ENCODE measurements around the gene FAM9C. TPM values are rescaled to one million over a fixed set of nuclear protein-coding genes. Genes with fewer than 3 reads are reported as not detected.

Gene FAM9C
- total RNA-seq, 1 donor from 2014 or later = 0.26 TPM

GRCh38 chrX:13007519-13008188 is 36.8 kb downstream of the FAM9C start:
- DNase-seq (ENCODE audit: low spot score) = no peak

GRCh38 chrX:13005661-13006473 is 38.6 kb downstream of the FAM9C start:
- no peak for DNase-seq (ENCODE audit: low spot score)

GRCh38 chrX:13001961-13002671 is 42.3 kb downstream of the FAM9C start:
- no peak for DNase-seq (ENCODE audit: low spot score)

GRCh38 chrX:13001097-13001496 is 43.3 kb downstream of the FAM9C start:
- no peak for DNase-seq (ENCODE audit: low spot score)

- DNase-seq (ENCODE audit: low spot score) = no peak
Measured at GRCh38 chrX:13000301-13000811, 44.1 kb downstream of the FAM9C start.

- no peak for DNase-seq (ENCODE audit: low spot score)
Measured at GRCh38 chrX:12999422-12999821, 45.0 kb downstream of the FAM9C start.

GRCh38 chrX:12997906-12998687 is 46.3 kb downstream of the FAM9C start:
- DNase-seq (ENCODE audit: low spot score) = no peak

GRCh38 chrX:12996934-12997435 is 47.4 kb downstream of the FAM9C start:
- no peak for DNase-seq (ENCODE audit: low spot score)

- DNase-seq (ENCODE audit: low spot score) = no peak
Measured at GRCh38 chrX:12994321-12994720, 50.1 kb downstream of the FAM9C start.

GRCh38 chrX:12993826-12994225 is 50.6 kb downstream of the FAM9C start:
- DNase-seq (ENCODE audit: low spot score) = no peak

GRCh38 chrX:12992544-12993118 is 51.8 kb downstream of the FAM9C start:
- no peak for DNase-seq (ENCODE audit: low spot score)

GRCh38 chrX:12991575-12991974 is 52.8 kb downstream of the FAM9C start:
- no peak for DNase-seq (ENCODE audit: low spot score)

- no peak for DNase-seq (ENCODE audit: low spot score)
Measured at GRCh38 chrX:12989461-12989860, 55.0 kb downstream of the FAM9C start.

GRCh38 chrX:12988797-12989196 is 55.6 kb downstream of the FAM9C start:
- no peak for DNase-seq (ENCODE audit: low spot score)

GRCh38 chrX:12987900-12988594 is 56.4 kb downstream of the FAM9C start:
- no peak for DNase-seq (ENCODE audit: low spot score)

- DNase-seq (ENCODE audit: low spot score) = no peak
Measured at GRCh38 chrX:12987340-12987739, 57.1 kb downstream of the FAM9C start.

GRCh38 chrX:12986886-12987285 is 57.5 kb downstream of the FAM9C start:
- DNase-seq (ENCODE audit: low spot score) = no peak

- no peak for DNase-seq (ENCODE audit: low spot score)
Measured at GRCh38 chrX:12986164-12986779, 58.1 kb downstream of the FAM9C start.
